Measurements from ENCODE around the gene TEX30. TPM values are rescaled to one million over a fixed set of nuclear protein-coding genes. Genes with fewer than 3 reads are reported as not detected.

The TEX30 gene
- total RNA-seq, 1 experiment from 2014 or later = 13.1 TPM

- no peak overlapping the region for H3K4me3 Mint-ChIP-seq
- Histone ChIP-seq H2BK20ac (ENCODE audit: low read depth, low read length, poor library complexity, severe bottlenecking) (no peak overlapping the region), H3K27ac (ENCODE audit: insufficient read length, low read depth, low read length) (no peak overlapping the region), H3K23me2 (ENCODE audit: insufficient read length, low read depth, low read length, poor library complexity, severe bottlenecking) (no peaks in the 10 kb centered on the region), H2BK5ac (ENCODE audit: insufficient read length, low read length) (no peak overlapping the region), H3K18ac (ENCODE audit: insufficient read length, low read depth, low read length) (no peak overlapping the region), H3K27me3 (ENCODE audit: insufficient read depth, low read length) (no peaks in the 10 kb centered on the region), H4K8ac (replicated peaks; ENCODE audit: insufficient read length, low read depth, low read length) (no peak overlapping the region), H3K4ac (ENCODE audit: low read depth, low read length) (no peak overlapping the region), H3K56ac (ENCODE audit: insufficient read length, low read depth, low read length) (no peak overlapping the region), H2BK120ac (ENCODE audit: low read depth, low read length, poor library complexity, severe bottlenecking) (no peak overlapping the region), H3K9ac (ENCODE audit: extremely low read depth, insufficient read length, low read length) (no peak overlapping the region), H3T11ph (ENCODE audit: low read length) (no peak overlapping the region), H2AFZ (ENCODE audit: low read length) (no peak overlapping the region), H3K9me3 (ENCODE audit: control insufficient read depth, low read depth, low read length) (no peaks in the 10 kb centered on the region), H3K79me2 (ENCODE audit: insufficient read depth, low read length) (no peaks in the 10 kb centered on the region), H4K20me1 (ENCODE audit: control insufficient read depth, insufficient read depth, insufficient read length) (no peaks in the 10 kb centered on the region), H2BK12ac (ENCODE audit: insufficient read length, low read depth, low read length) (no peak overlapping the region), H4K91ac (ENCODE audit: insufficient read length, low read depth, low read length) (no peak overlapping the region), H4K5ac (ENCODE audit: insufficient read length, low read depth, low read length) (no peak overlapping the region), H3K23ac (ENCODE audit: insufficient read length, low read depth, low read length) (no peak overlapping the region), H3K4me1 (ENCODE audit: insufficient read depth, low read length) (no peaks in the 10 kb centered on the region), H3K79me1 (ENCODE audit: insufficient read depth, low read depth, low read length, poor library complexity, severe bottlenecking) (no peaks in the 10 kb centered on the region), H2BK15ac (ENCODE audit: low read depth, low read length) (no peak overlapping the region), H3K4me2 (ENCODE audit: insufficient read depth, insufficient read length, low read length) (no peak overlapping the region), H3K14ac (ENCODE audit: insufficient read depth, low read length) (no peak overlapping the region), H2AK5ac (ENCODE audit: insufficient read length, low read length) (no peak overlapping the region)
- H3K9me3 Mint-ChIP-seq = no peaks in the 10 kb centered on the region
- H3K4me1 Mint-ChIP-seq = peaks cover 6% of the 10 kb centered on the region in 2 experiments
- no peak for DNase-seq
- no CpG with 5 or more reads among the region's 2 CpGs for WGBS (ENCODE audit: extremely low coverage, insufficient read length, low lambda C conversion rate)
- no peak for TF ChIP-seq CTCF (conservative IDR thresholded peaks at IDR 0.05)
- H3K27me3 Mint-ChIP-seq (ENCODE audit: low read depth) = no peaks in the 10 kb centered on the region
- no peak overlapping the region for H3K27ac Mint-ChIP-seq
- H3K36me3 Mint-ChIP-seq (ENCODE audit: insufficient read depth in 1 of 3, low read depth in 3 of 3) = no peaks in the 10 kb centered on the region
Measured at GRCh38 chr13:102758842-102759241, 14.7 kb downstream of the TEX30 start.

Measured in H9 (cell line).